Smooth muscle cell of the brain vasculature (primary cell): ENCODE results near the gene LSM11.

ENCODE experiments used
- DNase-seq: peaks from one replicate; pipeline ENCODE4 v3.0.0-alpha.2; 2012; ENCODE audit warnings: low read depth, low spot score

Gene LSM11

DNA sequence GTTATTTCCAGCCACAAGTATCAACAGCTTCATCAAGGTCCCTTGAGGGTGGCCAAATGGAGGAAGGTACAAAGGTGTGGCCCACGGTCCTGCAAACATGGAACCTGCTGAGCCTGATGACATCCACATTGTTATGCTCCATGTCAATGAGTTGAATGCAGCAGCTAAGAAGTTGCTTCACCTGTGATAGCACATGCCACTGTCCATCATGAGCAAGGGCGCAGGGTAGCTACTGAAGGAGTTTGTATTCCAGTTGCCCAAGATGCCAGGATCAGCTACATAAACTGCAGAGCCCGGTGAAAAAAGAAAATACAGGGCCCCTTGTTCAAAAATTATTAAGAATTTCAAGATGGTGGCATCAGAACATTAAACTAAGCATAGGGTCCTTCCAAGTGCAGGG is 24.2 kb downstream of the LSM11 start:
- DNase-seq: no peak

DNA sequence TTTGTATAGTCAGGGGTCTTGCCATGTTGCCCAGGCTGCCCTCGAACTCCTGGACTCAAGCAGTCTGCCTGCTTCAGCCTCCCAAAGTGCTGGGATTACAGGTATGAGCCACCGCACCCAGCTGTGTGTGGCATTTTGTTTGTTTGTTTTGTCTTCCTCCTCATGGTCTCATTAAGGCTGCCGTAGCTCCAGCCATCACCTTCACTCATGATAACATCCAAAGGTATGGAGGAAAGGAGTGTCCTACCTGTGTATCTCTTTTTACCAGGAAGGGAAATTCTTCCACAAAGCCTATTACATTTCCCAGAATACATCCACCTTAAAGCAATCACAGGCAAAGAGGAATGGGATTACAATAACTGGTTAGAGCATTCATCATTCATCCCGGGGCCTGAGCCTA is 27.2 kb downstream of the LSM11 start:
- DNase-seq: no peak

DNA sequence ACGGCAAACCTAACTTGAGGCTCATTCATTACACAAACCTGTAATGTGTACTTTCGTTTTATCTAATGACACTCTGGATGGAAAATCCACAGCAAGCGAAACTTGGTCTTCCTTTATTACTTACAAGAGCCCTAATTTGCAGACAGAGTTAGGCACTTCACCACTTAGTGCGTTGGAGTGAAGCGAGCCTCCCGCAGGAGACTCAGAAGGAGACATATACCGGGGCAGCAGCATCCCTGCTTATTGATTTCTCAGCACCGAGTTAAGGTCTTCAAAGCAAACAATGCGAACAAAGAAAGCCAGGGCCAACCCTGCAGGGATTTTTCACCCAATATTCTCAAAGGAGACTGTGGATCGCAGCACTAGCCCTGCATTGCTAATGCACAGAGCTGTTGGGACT is 28.6 kb downstream of the LSM11 start:
- DNase-seq: no peak

DNA sequence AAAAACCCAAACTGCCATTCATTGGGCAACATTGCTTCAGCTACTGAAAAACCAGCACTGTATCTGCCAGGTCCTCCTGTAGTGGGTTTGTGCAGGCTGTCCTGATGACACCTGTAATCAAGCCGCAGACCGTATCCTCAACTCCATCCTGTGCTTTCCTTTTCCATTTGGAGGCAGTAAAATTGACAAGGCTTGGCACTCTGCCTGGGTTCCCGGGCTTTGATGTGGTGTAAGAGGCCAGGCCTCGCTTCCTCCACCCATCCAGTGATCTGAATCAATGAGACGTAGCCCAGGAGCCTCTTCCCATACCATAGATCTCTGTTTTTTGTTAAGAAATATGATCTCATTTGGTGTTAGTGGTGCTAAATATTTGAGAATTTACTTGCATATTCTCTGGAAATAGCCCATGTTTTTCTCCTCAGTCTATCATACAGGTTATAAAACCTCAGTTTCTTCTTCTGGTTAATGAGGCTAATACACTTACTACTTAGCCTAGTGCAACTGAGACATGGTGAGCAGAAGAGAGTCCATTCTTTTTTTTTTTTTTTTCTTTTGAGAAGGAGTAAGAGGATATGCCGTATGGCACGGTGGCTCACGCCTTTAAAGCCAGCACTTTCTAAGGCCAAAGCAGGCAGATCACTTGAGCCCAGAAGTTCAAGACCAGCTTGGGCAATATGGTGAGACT is 34.8 kb downstream of the LSM11 start:
- no peak for DNase-seq

DNA sequence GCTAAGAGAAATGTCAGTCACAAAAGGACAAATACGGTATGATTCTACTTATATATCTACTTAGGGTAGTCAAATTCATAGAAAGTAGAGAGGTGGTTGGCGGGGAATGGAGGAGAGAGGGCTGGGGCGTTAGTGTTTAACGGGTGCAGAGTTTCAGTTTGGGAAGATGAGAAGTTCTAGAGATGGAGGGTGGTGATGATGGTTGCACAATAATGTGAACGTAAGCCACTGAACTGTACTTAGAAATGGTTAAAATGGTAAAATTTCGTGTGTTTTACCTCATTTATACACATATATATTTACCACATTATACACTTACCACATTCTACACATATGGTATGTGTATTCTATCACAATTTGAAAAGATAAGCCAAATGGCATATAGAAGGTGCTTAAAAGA is 35.7 kb downstream of the LSM11 start:
- no peak for DNase-seq

DNA sequence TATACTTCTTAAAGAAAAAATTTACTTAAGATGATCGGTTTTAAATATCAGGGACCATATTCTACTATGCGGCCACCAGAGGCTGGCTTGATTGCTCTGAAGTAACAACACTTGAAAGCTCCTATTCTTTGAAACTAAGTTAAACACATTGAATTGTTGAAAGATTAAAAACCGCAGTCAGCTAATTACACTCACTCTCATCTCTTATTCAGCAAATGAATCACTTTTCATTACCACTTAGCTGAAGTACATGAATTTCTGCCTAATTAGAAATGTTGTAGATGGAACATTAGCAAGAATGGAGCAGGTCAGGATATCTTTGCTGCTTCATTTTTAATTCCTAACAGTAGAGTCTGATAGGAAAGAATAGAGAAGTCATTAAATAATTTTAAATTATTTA is 42.3 kb downstream of the LSM11 start:
- no peak for DNase-seq

DNA sequence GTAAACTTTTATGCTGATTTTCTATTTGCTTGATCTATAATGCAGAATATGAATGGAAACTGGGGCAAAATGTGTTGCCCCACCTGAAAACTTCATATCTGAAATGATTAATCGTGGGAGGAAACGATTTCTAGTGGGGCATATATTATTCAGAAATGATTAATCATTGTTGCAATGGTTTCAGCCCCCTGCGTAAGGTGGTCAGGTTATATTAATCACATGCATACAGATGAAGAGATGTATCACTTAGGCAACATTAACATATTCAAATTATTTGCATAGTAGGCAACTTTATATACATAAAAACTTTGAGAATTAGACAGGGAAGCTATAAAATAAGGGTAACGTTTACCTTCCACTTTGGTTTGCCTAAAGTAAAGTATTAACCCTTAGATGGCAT is 49.8 kb downstream of the LSM11 start:
- DNase-seq: no peak

DNA sequence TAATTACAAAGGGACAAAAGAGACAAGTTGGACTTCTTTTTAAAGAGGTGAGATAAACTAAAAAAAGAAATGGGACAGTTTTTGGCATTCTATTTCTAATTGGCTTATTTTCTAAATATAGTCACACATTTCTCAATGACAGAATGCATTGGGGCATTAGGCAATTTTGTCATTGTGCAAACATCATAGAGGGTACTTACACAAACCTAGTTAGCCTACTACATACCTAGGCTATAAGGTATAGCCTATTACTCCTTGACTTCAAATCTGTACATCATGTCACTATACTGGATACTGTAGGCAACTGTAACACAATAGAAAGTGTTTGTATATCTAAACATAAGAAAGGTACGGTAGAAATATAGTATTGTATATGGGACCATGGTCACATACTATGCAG is 56.1 kb downstream of the LSM11 start:
- DNase-seq: no peak

DNA sequence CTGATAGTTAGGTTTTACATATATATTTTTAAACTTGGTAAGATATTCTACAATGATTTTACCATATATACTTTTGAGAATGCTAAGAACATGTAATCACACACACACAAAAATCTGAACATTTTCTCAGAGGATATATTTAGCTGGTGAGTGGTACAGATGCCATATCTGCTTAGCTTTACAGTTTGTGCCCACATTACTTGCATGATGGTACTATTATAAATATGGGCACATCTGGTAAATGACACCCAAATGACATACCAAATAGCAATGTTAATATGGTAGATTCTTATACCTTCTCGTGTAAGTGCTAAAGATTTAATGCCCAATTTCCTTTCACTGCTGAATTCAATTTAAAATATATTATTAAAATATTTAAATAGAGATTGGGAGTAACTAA is 56.6 kb downstream of the LSM11 start:
- DNase-seq: no peak

DNA sequence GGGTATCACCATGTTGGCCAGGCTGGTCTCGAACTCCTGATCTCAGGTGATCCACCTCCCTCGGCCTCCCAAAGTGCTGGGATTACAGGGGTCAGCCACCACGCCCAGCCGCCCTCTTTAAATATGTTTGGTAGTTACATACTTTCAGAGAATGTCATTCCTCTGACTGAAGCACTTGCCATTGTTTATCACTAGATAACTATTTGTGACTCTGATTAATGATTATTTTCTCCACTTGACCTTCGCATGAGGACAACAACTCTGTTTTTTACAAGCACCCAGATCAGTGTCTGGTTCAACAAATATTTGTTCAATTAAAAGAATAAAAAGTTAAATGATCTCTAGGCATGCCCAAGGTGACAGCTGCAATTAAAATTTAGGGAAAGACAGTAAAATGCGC is 59.2 kb downstream of the LSM11 start:
- no peak for DNase-seq

DNA sequence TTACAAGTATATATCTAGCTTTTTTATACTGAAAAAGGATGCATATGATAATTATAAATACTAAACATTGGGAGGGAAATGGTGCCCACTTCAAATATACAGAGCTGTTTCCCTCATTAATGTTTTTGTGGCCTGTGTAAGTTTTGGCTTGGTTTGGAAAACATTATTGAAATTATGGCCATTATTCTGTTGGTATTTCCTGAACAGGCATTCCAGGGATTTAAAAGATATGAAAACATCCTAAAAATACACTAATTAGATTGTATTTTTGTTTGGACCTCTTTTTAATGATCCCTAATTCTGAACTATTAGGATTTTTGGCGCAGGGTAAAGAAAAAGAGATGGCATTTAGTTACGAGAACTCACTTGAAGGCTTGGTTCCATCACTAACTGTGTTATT is 64.5 kb downstream of the LSM11 start:
- no peak for DNase-seq
